Panc1 (cell line): ENCODE results near the gene LRRC3B. TPM values are rescaled to one million over a fixed set of nuclear protein-coding genes. Genes with fewer than 3 reads are reported as not detected.

ENCODE experiments used
- ATAC-seq: fragments of 200-7000 bp; cut with Tn5 transposase; 2 replicates; pipeline ENCODE4 v1.9.1; 2020; ENCODE audit warnings: mild to moderate bottlenecking, moderate library complexity
- BruUV-seq: library from RNA; stranded (reverse); fragments of 400-500 nt; replicated peaks from 2 replicates; lab custom pipeline; 2021; lab: Mats Ljungman, UMichigan
- CTCF ChIA-PET: fragments of 300-600 bp; sonication (Branson Sonifier 250); formaldehyde crosslinking; loops from one replicate; lab custom pipeline; 2022; ENCODE audit warnings: antibody characterized with exemption; lab: Charles Lee
- POLR2A ChIA-PET: fragments of 300-600 bp; sonication (Branson Sonifier 250); formaldehyde crosslinking; loops from one replicate; lab custom pipeline; 2022; ENCODE audit warnings: antibody characterized with exemption; lab: Charles Lee
- DNase-seq: peaks from one replicate; pipeline ENCODE4 v3.0.0-alpha.2; 2010; ENCODE audit warnings: low read depth, low spot score
- H3K27ac ChIP-seq: 2 replicates; pipeline ENCODE4 v1.5.1; 2011; ENCODE audit warnings: mild to moderate bottlenecking, low read length, inconsistent platforms
- H3K27me3 ChIP-seq: fragments of 200-500 bp; sonication (Bioruptor generic); 2 replicates; pipeline ENCODE4 v1.6.0; 2014; ENCODE audit warnings: low read length, inconsistent platforms; ENCODE audit not compliant: control insufficient read depth, insufficient read depth
- H3K36me3 ChIP-seq: fragments of 200-500 bp; sonication (Bioruptor generic); 2 replicates; pipeline ENCODE4 v1.5.1; 2014; ENCODE audit warnings: inconsistent platforms, mild to moderate bottlenecking, low read length, moderate library complexity; ENCODE audit not compliant: control insufficient read depth, insufficient read depth
- H3K4me1 ChIP-seq: 2 replicates; pipeline ENCODE4 v1.5.1; 2011; ENCODE audit warnings: inconsistent platforms, mild to moderate bottlenecking, low read length, moderate library complexity; ENCODE audit not compliant: control insufficient read depth, insufficient read depth
- H3K4me3 ChIP-seq, 2 experiments: 2 replicates each; pipeline ENCODE4 v1.5.1; 2011 to 2012; ENCODE audit warnings: low read depth in 2 of 2, low read length in 2 of 2, mild to moderate bottlenecking in 2 of 2, inconsistent platforms in 1 of 2, moderate library complexity in 1 of 2
- H3K9me3 ChIP-seq: fragments of 200-500 bp; sonication (Bioruptor generic); 2 replicates; pipeline ENCODE4 v1.5.1; 2014; ENCODE audit warnings: low read depth, mild to moderate bottlenecking, inconsistent platforms, low read length, moderate library complexity; ENCODE audit not compliant: control insufficient read depth, insufficient read depth
- CTCF ChIP-seq: fragments of 450-650 bp; IDR thresholded peaks from 2 replicates; pipeline ENCODE4 v1.5.1; 2017; ENCODE audit warnings: mild to moderate bottlenecking
- POLR2AphosphoS5 ChIP-seq: IDR thresholded peaks from 2 replicates; pipeline ENCODE4 v1.6.1; 2012; ENCODE audit warnings: mild to moderate bottlenecking, low read depth, low read length, moderate library complexity
- REST ChIP-seq, 2 experiments: IDR thresholded peaks; 2 replicates each; pipeline ENCODE4 v1.6.1; 2011 to 2012; ENCODE audit warnings: low read depth in 2 of 2, control low read depth in 1 of 2, low read length in 1 of 2, mild to moderate bottlenecking in 1 of 2, moderate library complexity in 1 of 2; ENCODE audit not compliant: insufficient read depth in 1 of 2
- SIN3A ChIP-seq: IDR thresholded peaks from 2 replicates; pipeline ENCODE4 v1.6.1; 2012; ENCODE audit warnings: low read depth, mild to moderate bottlenecking, low read length, moderate library complexity, borderline replicate concordance; ENCODE audit not compliant: insufficient read depth
- TCF7L2 ChIP-seq: IDR thresholded peaks from 2 replicates; pipeline ENCODE4 v1.6.1; 2011; ENCODE audit warnings: mild to moderate bottlenecking, low read depth, low read length, inconsistent platforms
- in situ Hi-C: cut with HindIII; loops from 2 replicates; pipeline ENCODE4 v1.10.0; 2016; ENCODE audit warnings: low sequenced_read_pairs, low pct_unique_long_range_greater_than_20kb
- intact Hi-C: fragments of 100-400 bp; cut with micrococcal nuclease; formaldehyde crosslinking; loops from one replicate; pipeline ENCODE4 v1.10.0; 2022; ENCODE audit not compliant: unreplicated experiment
- total RNA-seq: library from RNA; stranded (reverse); gene quantifications from one replicate; pipeline ENCODE4 v1.2.1, GENCODE V29; 2021; ENCODE audit not compliant: unreplicated experiment

LRRC3B gene
- total RNA-seq, 1 experiment from 2014 or later = not detected

GRCh38 chr3:26655231-26655630, 32.7 kb downstream of the LRRC3B start:
- ATAC-seq = no peak
- Histone ChIP-seq H3K27me3 (no peaks in the 10 kb centered on the region), H3K4me3 (no peak overlapping the region), H3K36me3 (no peaks in the 10 kb centered on the region), H3K27ac (no peak overlapping the region), H3K4me1 (no peaks in the 10 kb centered on the region), H3K9me3 (no peaks in the 10 kb centered on the region)
- ChIA-PET CTCF (no interaction called here), POLR2A (no interaction called here)
- no peak for DNase-seq
- BruUV-seq = no TSS peak
- intact Hi-C loops = no loop called here
- in situ Hi-C loops = no loop called here
- TF ChIP-seq REST (IDR thresholded peaks at IDR 0.05; ENCODE audit: insufficient read depth in 1 of 2, low read depth in 2 of 2, low read length in 1 of 2) (no peak), SIN3A (no peak), POLR2AphosphoS5 (no peak), CTCF (no peak), TCF7L2 (no peak)

- H3K4me1 ChIP-seq = no peaks in the 10 kb centered on the region
- H3K36me3 ChIP-seq = no peaks in the 10 kb centered on the region
- H3K27me3 ChIP-seq = no peaks in the 10 kb centered on the region
- H3K4me3 ChIP-seq = no peak overlapping the region
- in situ Hi-C loops (no loop called here), intact Hi-C loops (no loop called here)
- TF ChIP-seq REST (IDR thresholded peaks at IDR 0.05; ENCODE audit: insufficient read depth in 1 of 2, low read depth in 2 of 2, low read length in 1 of 2) (no peak), CTCF (no peak), POLR2AphosphoS5 (no peak), SIN3A (no peak), TCF7L2 (no peak)
- H3K9me3 ChIP-seq = no peaks in the 10 kb centered on the region
- DNase-seq (no peak), ATAC-seq (no peak)
- ChIA-PET POLR2A (no interaction called here), CTCF (no interaction called here)
- no peak overlapping the region for H3K27ac ChIP-seq
- BruUV-seq = no TSS peak
Measured at GRCh38 chr3:26657348-26657976, 34.9 kb downstream of the LRRC3B start.
